Hepatocyte (in vitro differentiated cells): ENCODE results near the gene CARD8. TPM values are rescaled to one million over a fixed set of nuclear protein-coding genes. Genes with fewer than 3 reads are reported as not detected.
A peak's percentile ranks its signal among the peaks of the same experiment; 100 is the strongest.
"Not testable (repeated sequence)": the region's sequence is repeated elsewhere in the genome, so short reads cannot be mapped to it uniquely, and the experiment has no call there.

Experiments used
- DNase-seq: peaks from one replicate; pipeline ENCODE4 v3.0.0-alpha.2; 2016; ENCODE audit warnings: low spot score
- H2AFZ ChIP-seq: fragments of 200-600 bp; sonication (generic); 2 replicates; pipeline ENCODE4 v1.6.0; 2016; ENCODE audit warnings: antibody characterized with exemption, mild to moderate bottlenecking
- H3K27ac ChIP-seq: fragments of 200-600 bp; sonication (generic); 2 replicates; pipeline ENCODE4 v1.5.1; 2016; ENCODE audit warnings: mild to moderate bottlenecking
- H3K27me3 ChIP-seq: fragments of 200-600 bp; sonication (generic); 2 replicates; pipeline ENCODE4 v1.6.1; 2016
- H3K36me3 ChIP-seq: fragments of 200-600 bp; sonication (generic); replicated peaks from 2 replicates; pipeline ENCODE4 v1.5.1; 2016; ENCODE audit warnings: low read depth; ENCODE audit not compliant: insufficient read depth
- H3K4me1 ChIP-seq: fragments of 200-600 bp; sonication (generic); 2 replicates; pipeline ENCODE4 v1.5.1; 2016; ENCODE audit warnings: mild to moderate bottlenecking, moderate library complexity; ENCODE audit not compliant: insufficient read depth
- H3K4me2 ChIP-seq: fragments of 200-600 bp; sonication (generic); 2 replicates; pipeline ENCODE4 v1.6.0; 2016
- H3K4me3 ChIP-seq: fragments of 200-600 bp; sonication (generic); 2 replicates; pipeline ENCODE4 v1.5.1; 2016; ENCODE audit warnings: mild to moderate bottlenecking
- H3K79me2 ChIP-seq: fragments of 200-600 bp; sonication (generic); 2 replicates; pipeline ENCODE4 v1.6.0; 2017; ENCODE audit warnings: mild to moderate bottlenecking
- H3K9me2 ChIP-seq: fragments of 200-600 bp; sonication (generic); replicated peaks from 2 replicates; pipeline ENCODE4 v1.6.0; 2017; ENCODE audit warnings: mild to moderate bottlenecking; ENCODE audit not compliant: insufficient read depth
- H3K9me3 ChIP-seq: fragments of 200-600 bp; sonication (generic); 2 replicates; pipeline ENCODE4 v1.5.1; 2016; ENCODE audit warnings: low read depth, mild to moderate bottlenecking
- H4K20me1 ChIP-seq: fragments of 200-600 bp; sonication (generic); 2 replicates; pipeline ENCODE4 v1.6.0; 2016; ENCODE audit warnings: mild to moderate bottlenecking; ENCODE audit not compliant: insufficient read depth, poor library complexity, severe bottlenecking
- EZH2 ChIP-seq: fragments of 200-600 bp; sonication (generic); IDR thresholded peaks from 2 replicates; pipeline ENCODE4 v1.6.1; 2016; ENCODE audit warnings: antibody characterized with exemption, mild to moderate bottlenecking, borderline replicate concordance
- EZH2phosphoT487 ChIP-seq: fragments of 200-600 bp; sonication (generic); IDR thresholded peaks from one replicate; pipeline ENCODE4 v1.6.1; 2018; ENCODE audit warnings: antibody characterized with exemption, mild to moderate bottlenecking, low read depth, moderate library complexity; ENCODE audit not compliant: unreplicated experiment, severe bottlenecking
- WGBS: methylation state at CpG from one replicate; pipeline ENCODE4 v1.1.6; 2016; ENCODE audit warnings: low lambda C conversion rate; ENCODE audit errors: missing lambda C conversion rate; 5-methylcytosine and 5-hydroxymethylcytosine counted together
- polyA plus RNA-seq: library from polyadenylated mRNA; unstranded; fragments of >200 nt; fragmentation: Nextera tagmentation; extraction: Ambion mirVana; gene quantifications from 2 replicates; pipeline ENCODE4 v1.2.1, GENCODE V29; 2016
- total RNA-seq: library from RNA; depleted of rRNA; stranded (reverse); fragments of >200 nt; gene quantifications from 2 replicates; pipeline ENCODE4 v1.2.3, GENCODE V29; 2014
- TF ChIP-seq, protein P1 (sequence below): fragments of 200-600 bp; sonication (generic); IDR thresholded peaks from 2 replicates; pipeline ENCODE4 v1.5.1; 2016; ENCODE audit warnings: antibody characterized with exemption, mild to moderate bottlenecking; ENCODE audit not compliant: poor library complexity

The CARD8 gene
- total and polyA plus RNA-seq, 2 experiments from 2014 or later = 7.6 to 17.0 TPM

DNA sequence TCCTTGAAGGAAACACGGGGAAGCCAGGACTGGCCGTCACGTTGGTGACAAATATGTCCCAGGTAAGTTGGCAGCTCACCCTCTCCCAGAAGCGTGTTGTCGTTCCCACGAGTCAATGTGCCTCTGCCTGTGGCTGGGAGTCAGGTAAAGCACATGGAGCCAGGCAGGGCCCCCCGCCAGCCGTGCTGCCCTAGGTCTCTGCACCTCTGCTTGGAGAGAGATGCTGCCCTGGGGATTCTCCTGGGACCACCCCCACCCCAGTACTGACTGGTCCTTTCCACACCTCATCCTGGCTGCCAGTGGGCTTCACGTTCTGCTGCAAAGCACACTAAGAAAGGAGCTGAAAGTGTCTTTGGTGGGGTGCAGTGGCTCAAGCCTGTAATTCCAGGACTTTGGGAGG is 24.0 kb upstream of the CARD8 start:
- DNase-seq = no peak
- Histone ChIP-seq H2AFZ (no peak overlapping the region), H4K20me1 (no peaks in the 10 kb centered on the region), H3K79me2 (no peaks in the 10 kb centered on the region), H3K27me3 (no peaks in the 10 kb centered on the region), H3K4me2 (no peak overlapping the region), H3K36me3 (no peaks in the 10 kb centered on the region), H3K4me3 (no peak overlapping the region), H3K9me2 (no peaks in the 10 kb centered on the region), H3K9me3 (no peaks in the 10 kb centered on the region), H3K27ac (no peak overlapping the region), H3K4me1 (no peaks in the 10 kb centered on the region)
- TF ChIP-seq, protein P1, sequence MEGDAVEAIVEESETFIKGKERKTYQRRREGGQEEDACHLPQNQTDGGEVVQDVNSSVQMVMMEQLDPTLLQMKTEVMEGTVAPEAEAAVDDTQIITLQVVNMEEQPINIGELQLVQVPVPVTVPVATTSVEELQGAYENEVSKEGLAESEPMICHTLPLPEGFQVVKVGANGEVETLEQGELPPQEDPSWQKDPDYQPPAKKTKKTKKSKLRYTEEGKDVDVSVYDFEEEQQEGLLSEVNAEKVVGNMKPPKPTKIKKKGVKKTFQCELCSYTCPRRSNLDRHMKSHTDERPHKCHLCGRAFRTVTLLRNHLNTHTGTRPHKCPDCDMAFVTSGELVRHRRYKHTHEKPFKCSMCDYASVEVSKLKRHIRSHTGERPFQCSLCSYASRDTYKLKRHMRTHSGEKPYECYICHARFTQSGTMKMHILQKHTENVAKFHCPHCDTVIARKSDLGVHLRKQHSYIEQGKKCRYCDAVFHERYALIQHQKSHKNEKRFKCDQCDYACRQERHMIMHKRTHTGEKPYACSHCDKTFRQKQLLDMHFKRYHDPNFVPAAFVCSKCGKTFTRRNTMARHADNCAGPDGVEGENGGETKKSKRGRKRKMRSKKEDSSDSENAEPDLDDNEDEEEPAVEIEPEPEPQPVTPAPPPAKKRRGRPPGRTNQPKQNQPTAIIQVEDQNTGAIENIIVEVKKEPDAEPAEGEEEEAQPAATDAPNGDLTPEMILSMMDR = no peak
- no peak for TF ChIP-seq EZH2phosphoT487
- no peak for TF ChIP-seq EZH2
- WGBS = 96% methylated on average over 9 of the region's 9 CpGs

- DNase-seq = no peak
- Histone ChIP-seq H2AFZ (no peak overlapping the region), H3K27me3 (no peaks in the 10 kb centered on the region), H3K36me3 (no peaks in the 10 kb centered on the region), H3K9me3 (no peaks in the 10 kb centered on the region), H3K27ac (no peak overlapping the region), H3K79me2 (no peaks in the 10 kb centered on the region), H3K9me2 (no peaks in the 10 kb centered on the region), H3K4me3 (no peak overlapping the region), H3K4me2 (no peak overlapping the region), H3K4me1 (no peaks in the 10 kb centered on the region), H4K20me1 (no peaks in the 10 kb centered on the region)
- WGBS = 91% methylated on average over 5 of the region's 6 CpGs
- TF ChIP-seq, protein P1 = no peak
These were observed 19.2 kb upstream of the CARD8 start for GRCh38 chr19:48274938-48275337.

- TF ChIP-seq EZH2 (no peak), EZH2phosphoT487 (no peak)
- TF ChIP-seq, protein P1 = no peak
- 80% methylated on average over 3 of the region's 3 CpGs for WGBS
- H3K9me2 ChIP-seq = no peaks in the 10 kb centered on the region
- H3K79me2 ChIP-seq = no peaks in the 10 kb centered on the region
- H3K36me3 ChIP-seq = no peaks in the 10 kb centered on the region
- H3K4me2 ChIP-seq = no peak overlapping the region
- H3K4me3 ChIP-seq = no peak overlapping the region
- H3K27ac ChIP-seq = no peak overlapping the region
- H4K20me1 ChIP-seq = no peaks in the 10 kb centered on the region
- H3K4me1 ChIP-seq = no peaks in the 10 kb centered on the region
- H3K9me3 ChIP-seq = no peaks in the 10 kb centered on the region
- H3K27me3 ChIP-seq = no peaks in the 10 kb centered on the region
- no peak overlapping the region for H2AFZ ChIP-seq
- DNase-seq = no peak
These were observed 18.5 kb upstream of the CARD8 start for GRCh38 chr19:48274173-48274572.

GRCh38 chr19:48271531-48272151 is 15.9 kb upstream of the CARD8 start:
- WGBS = 8% methylated on average over 32 of the region's 40 CpGs
- Histone ChIP-seq H3K4me1 (no peaks in the 10 kb centered on the region), H3K9me3 (no peaks in the 10 kb centered on the region), H3K9me2 (no peaks in the 10 kb centered on the region), H3K27me3 (no peaks in the 10 kb centered on the region), H4K20me1 (no peaks in the 10 kb centered on the region), H3K36me3 (no peaks in the 10 kb centered on the region), H3K27ac (peak overlapping the region; percentile 60), H3K4me2 (peak overlapping the region; percentile 85), H3K4me3 (peak overlapping the region; percentile 33), H2AFZ (peak overlapping the region; percentile 76), H3K79me2 (no peaks in the 10 kb centered on the region)
- DNase-seq = peak; percentile 64
- TF ChIP-seq EZH2phosphoT487 (no peak), EZH2 (no peak)
- TF ChIP-seq, protein P1 = no peak

- H3K9me2 ChIP-seq, DNase-seq, H3K4me2 ChIP-seq, H3K4me3 ChIP-seq, H2AFZ ChIP-seq, H3K36me3 ChIP-seq, H3K9me3 ChIP-seq, H3K27ac ChIP-seq, H3K27me3 ChIP-seq, H3K79me2 ChIP-seq, H3K4me1 ChIP-seq, H4K20me1 ChIP-seq: not testable (repeated sequence)
- WGBS = 79% methylated on average over 6 of the region's 6 CpGs
These were observed 13.9 kb upstream of the CARD8 start for GRCh38 chr19:48269617-48270026.
